ENCODE results near the gene PLEK. TPM values are rescaled to one million over a fixed set of nuclear protein-coding genes. Genes with fewer than 3 reads are reported as not detected.
A peak's percentile ranks its signal among the peaks of the same experiment; 100 is the strongest.

PLEK gene
- total and polyA plus RNA-seq, 9 of the 15 experiments (the other 6 are each of a cell fraction or from before 2014, with no cell fraction given): 0.14 to 1.2 (median 0.36) TPM

GRCh38 chr2:68438455-68439303 lies 73.6 kb downstream of the PLEK start (continued):
- TF ChIP-seq BRF1 (IDR thresholded peaks at IDR 0.05; ENCODE audit: borderline replicate concordance, extremely low read depth, insufficient read length): no peak

GRCh38 chr2:68441179-68441993 lies 76.3 kb downstream of the PLEK start:
- H3K9ac ChIP-seq (ENCODE audit: insufficient read depth in 1 of 2, low read depth in 2 of 2, low read length in 2 of 2): no peak overlapping the region; a peak in 1 of 4 replicates
- intact Hi-C loops (cut with micrococcal nuclease): loop anchor here (1.0 to 5.0 kb wide), 3 partner anchors 79 to 319 kb away; no protein-coding TSS in a partner anchor
- peak overlapping the region; percentile 95 for H2AFZ ChIP-seq (ENCODE audit: low read depth, low read length)
- no peaks in the 10 kb centered on the region for H3K27me3 ChIP-seq (ENCODE audit: control insufficient read depth in 2 of 2, insufficient read depth in 2 of 2, low read length in 2 of 2)
- H3K9me1 ChIP-seq (ENCODE audit: control insufficient read depth, insufficient read depth, low read length): no peaks in the 10 kb centered on the region
- WGBS (ENCODE audit: insufficient coverage, low coverage, missing lambda C conversion rate): 34% methylated on average over 6 of the region's 6 CpGs
- H3K9me3 ChIP-seq (replicated peaks; ENCODE audit: control insufficient read depth, insufficient read depth, low read depth, low read length): no peaks in the 10 kb centered on the region
- in situ Hi-C loops (cut with MboI): loop anchor here (5.0 kb wide), 2 partner anchors 79 to 319 kb away; no protein-coding TSS in a partner anchor
- no peak overlapping the region for H3K4me3 ChIP-seq
- no peaks in the 10 kb centered on the region for H3K79me2 ChIP-seq (ENCODE audit: control insufficient read depth, insufficient read depth, low read length)
- peaks cover 4 to 29% of the 10 kb centered on the region in 2 experiments; a peak in 4 of 5 replicates for H3K4me1 ChIP-seq (replicated peaks in 1 of 2; ENCODE audit: control insufficient read depth in 2 of 2, insufficient read depth in 2 of 2, low read length in 2 of 2)
- ATAC-seq: peak; percentile 94
- DNase-seq (ENCODE audit: extremely low read depth in 1 of 4, low spot score in 3 of 4): peak; percentile 67 to 95 (median 72)
- ChIA-PET CTCF (ENCODE audit: low intra/inter-chr PET ratio) (interaction anchor here (1.2 to 2.2 kb wide), 3 partner anchors 79 to 319 kb away, joined by 3 to 24 read pairs (median 9); no protein-coding TSS in a partner anchor), POLR2A (interaction anchor here (0.6 to 2.9 kb wide), 9 partner anchors 13 to 379 kb away, joined by 3 to 21 read pairs (median 3); partner anchors contain the start of genes C1D, CNRIP1 and PNO1)
- H3K4me2 ChIP-seq (ENCODE audit: insufficient read depth, low read length): no peak overlapping the region
- H3K36me3 ChIP-seq (ENCODE audit: control insufficient read depth, insufficient read depth, low read length): no peaks in the 10 kb centered on the region
- H3K27ac ChIP-seq (ENCODE audit: extremely low read depth, low read depth, low read length): peak overlapping the region; percentile 53; the same call in 2 of the 3 replicates
- no TSS peak for BruUV-seq (replicated peaks)
- FAIRE-seq: peak; percentile 95
- H4K20me1 ChIP-seq (replicated peaks; ENCODE audit: control insufficient read depth, insufficient read depth, low read length): no peaks in the 10 kb centered on the region
- no peak for TF ChIP-seq ZNF584 (CRISPR knock-in tag; IDR thresholded peaks at IDR 0.05; ENCODE audit: low read depth)
- TF ChIP-seq ZNF174 (CRISPR knock-in tag; IDR thresholded peaks at IDR 0.05): no peak
- TF ChIP-seq JUNB (CRISPR knock-in tag; conservative IDR thresholded peaks at IDR 0.05): no peak
- peak; percentile 87 for TF ChIP-seq SMC3 (conservative IDR thresholded peaks at IDR 0.05; ENCODE audit: insufficient read depth, low read depth, low read length)
- TF ChIP-seq BRD4 (IDR thresholded peaks at IDR 0.05): no peak
- TF ChIP-seq POLR2G (IDR thresholded peaks at IDR 0.05; ENCODE audit: low read depth, low read length): no peak
- TF ChIP-seq MECOM (CRISPR knock-in tag; IDR thresholded peaks at IDR 0.05): no peak
- no peak for TF ChIP-seq HDAC3 (IDR thresholded peaks at IDR 0.05; ENCODE audit: borderline replicate concordance, partially characterized antibody)
- no peak for TF ChIP-seq HIVEP1 (CRISPR knock-in tag; IDR thresholded peaks at IDR 0.05)
- 0 out of 4 replicates have a peak, but pooled peaks of 1 of the 2 experiments have one; percentile 35 for TF ChIP-seq TRIM24 (IDR thresholded peaks at IDR 0.05)
- TF ChIP-seq POLR2AphosphoS5 (IDR thresholded peaks at IDR 0.05; ENCODE audit: control insufficient read depth, insufficient read depth, low read depth, low read length): no peak
- TF ChIP-seq CREB5 (CRISPR knock-in tag; IDR thresholded peaks at IDR 0.05): no peak
- TF ChIP-seq POLR2H (tag; IDR thresholded peaks at IDR 0.05; ENCODE audit: low read depth): no peak
- no peak for TF ChIP-seq SMARCA5 (IDR thresholded peaks at IDR 0.05)
- TF ChIP-seq SIRT6 (IDR thresholded peaks at IDR 0.05; ENCODE audit: low read depth, low read length): no peak
